Suprapubic skin (tissue), 4 donors: ENCODE results near the gene EOLA2. TPM values are rescaled to one million over a fixed set of nuclear protein-coding genes. Genes with fewer than 3 reads are reported as not detected.
"Not testable (repeated sequence)": the region's sequence is repeated elsewhere in the genome, so short reads cannot be mapped to it uniquely, and the experiment has no call there.

Experiments
- DNase-seq, 2 donors: peaks; one replicate each; pipeline ENCODE4 v3.0.0-alpha.2; 2019; ENCODE audit warnings: low spot score in 2 of 2
- H3K27ac ChIP-seq: fragments of 200-600 bp; sonication (generic); one replicate; pipeline ENCODE4 v1.5.1; 2019
- H3K27me3 ChIP-seq: fragments of 200-600 bp; sonication (generic); one replicate; pipeline ENCODE4 v1.5.1; 2019
- H3K36me3 ChIP-seq: fragments of 200-600 bp; sonication (generic); one replicate; pipeline ENCODE4 v1.5.1; 2019
- H3K4me1 ChIP-seq: fragments of 200-600 bp; sonication (generic); one replicate; pipeline ENCODE4 v1.5.1; 2019
- H3K4me3 ChIP-seq: fragments of 200-600 bp; sonication (generic); one replicate; pipeline ENCODE4 v1.5.1; 2019; ENCODE audit warnings: mild to moderate bottlenecking
- H3K9me3 ChIP-seq: fragments of 200-600 bp; sonication (generic); one replicate; pipeline ENCODE4 v1.5.1; 2019
- CTCF ChIP-seq, 2 donors: fragments of 200-600 bp in 1 of 2; fragments of 450-650 bp in 1 of 2; sonication (generic) in 1 of 2; IDR thresholded peaks; one replicate each; pipeline ENCODE4 v1.5.1; 2016 to 2019; ENCODE audit warnings: antibody characterized with exemption in 2 of 2, mild to moderate bottlenecking in 1 of 2, moderate library complexity in 1 of 2
- EP300 ChIP-seq: sonication (generic); formaldehyde crosslinking; IDR thresholded peaks from one replicate; pipeline ENCODE4 v1.6.1; 2017; ENCODE audit warnings: antibody characterized with exemption
- POLR2A ChIP-seq, 2 donors: fragments of 450-650 bp; IDR thresholded peaks; one replicate each; pipeline ENCODE4 v1.6.1; 2017; ENCODE audit warnings: antibody characterized with exemption in 2 of 2, mild to moderate bottlenecking in 2 of 2, moderate library complexity in 2 of 2
- POLR2AphosphoS5 ChIP-seq, 3 donors: sonication (generic); formaldehyde crosslinking; IDR thresholded peaks; one replicate each; pipeline ENCODE4 v1.6.1; 2017; ENCODE audit warnings: antibody characterized with exemption in 3 of 3
- WGBS: methylation state at CpG from one replicate; pipeline ENCODE4 v1.1.5; 2018; 5-methylcytosine and 5-hydroxymethylcytosine counted together
- total RNA-seq, 4 donors: library from RNA; depleted of rRNA; stranded (reverse); fragments of >200 nt; gene quantifications; one replicate each; pipeline ENCODE4 v1.1.0, GENCODE V29; 2016

The EOLA2 gene
- total RNA-seq, 4 donors from 2014 or later = 15.3 to 49.2 (median 20.1) TPM

GRCh38 chrX:149948016-149948415 is 9.7 kb upstream of the EOLA2 start:
- peaks cover 5% of the 10 kb centered on the region for H3K36me3 ChIP-seq
- H3K4me3 ChIP-seq = no peak overlapping the region
- no peaks in the 10 kb centered on the region for H3K9me3 ChIP-seq
- 63% methylated on average over 3 of the region's 3 CpGs for WGBS
- no peak overlapping the region for H3K27ac ChIP-seq
- TF ChIP-seq POLR2A (IDR thresholded peaks at IDR 0.05) (no peak), CTCF (IDR thresholded peaks at IDR 0.05) (no peak), POLR2AphosphoS5 (IDR thresholded peaks at IDR 0.05) (no peak), EP300 (no peak)
- no peak for DNase-seq
- H3K27me3 ChIP-seq = no peaks in the 10 kb centered on the region
- no peaks in the 10 kb centered on the region for H3K4me1 ChIP-seq

DNA sequence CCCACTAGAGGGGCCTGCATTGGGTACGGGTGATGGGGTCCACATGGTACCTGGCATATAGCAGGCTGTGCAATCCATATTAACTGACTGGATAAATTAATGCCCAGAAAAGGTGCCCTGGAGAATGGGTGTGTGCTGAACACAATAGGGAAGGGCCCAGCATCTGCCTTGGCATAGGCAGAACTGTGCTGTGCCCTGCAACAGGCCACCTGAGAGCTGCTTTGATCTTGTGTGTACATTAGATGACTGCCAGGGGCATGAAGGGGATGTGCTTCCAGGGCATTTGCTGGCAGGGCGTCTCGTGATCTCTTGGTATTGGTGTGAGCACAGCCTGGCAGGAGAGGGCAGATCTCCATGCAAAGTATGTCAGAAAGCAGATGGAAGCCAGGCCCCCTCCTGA is 8.6 kb upstream of the EOLA2 start:
- not testable (repeated sequence) for DNase-seq, H3K27me3 ChIP-seq, H3K27ac ChIP-seq, H3K4me3 ChIP-seq, H3K36me3 ChIP-seq, H3K4me1 ChIP-seq, H3K9me3 ChIP-seq
- no CpG with 5 or more reads among the region's 3 CpGs for WGBS

DNA sequence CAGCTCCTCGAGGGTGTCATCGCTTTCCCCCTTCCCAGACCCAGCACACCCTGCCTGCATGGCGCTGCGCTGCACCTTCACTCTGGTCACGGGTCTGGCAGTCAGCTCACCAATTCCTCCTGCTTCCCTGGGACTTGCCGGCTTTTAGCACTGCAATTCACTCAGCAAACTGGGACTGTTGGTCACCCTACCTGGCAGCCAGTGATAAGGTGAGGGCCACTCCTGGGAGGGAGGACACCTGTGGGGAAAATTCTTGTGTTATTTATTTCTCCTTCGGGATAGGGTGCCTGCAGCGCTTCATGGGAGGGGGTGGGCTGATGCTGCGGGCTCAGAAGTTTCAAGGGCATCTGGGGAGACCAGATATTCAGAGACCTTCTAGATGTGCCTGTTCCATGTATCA is 7.5 kb upstream of the EOLA2 start:
- H3K9me3 ChIP-seq, H3K36me3 ChIP-seq, H3K27ac ChIP-seq, DNase-seq, H3K4me1 ChIP-seq, H3K4me3 ChIP-seq, H3K27me3 ChIP-seq: not testable (repeated sequence)
- 92% methylated on average over 6 of the region's 9 CpGs for WGBS

- not testable (repeated sequence) for H3K4me3 ChIP-seq, H3K27ac ChIP-seq, H3K27me3 ChIP-seq, H3K36me3 ChIP-seq, H3K9me3 ChIP-seq, DNase-seq, H3K4me1 ChIP-seq
- 77% methylated on average over 11 of the region's 11 CpGs for WGBS
These were observed 6.9 kb upstream of the EOLA2 start for GRCh38 chrX:149945087-149945670.

DNA sequence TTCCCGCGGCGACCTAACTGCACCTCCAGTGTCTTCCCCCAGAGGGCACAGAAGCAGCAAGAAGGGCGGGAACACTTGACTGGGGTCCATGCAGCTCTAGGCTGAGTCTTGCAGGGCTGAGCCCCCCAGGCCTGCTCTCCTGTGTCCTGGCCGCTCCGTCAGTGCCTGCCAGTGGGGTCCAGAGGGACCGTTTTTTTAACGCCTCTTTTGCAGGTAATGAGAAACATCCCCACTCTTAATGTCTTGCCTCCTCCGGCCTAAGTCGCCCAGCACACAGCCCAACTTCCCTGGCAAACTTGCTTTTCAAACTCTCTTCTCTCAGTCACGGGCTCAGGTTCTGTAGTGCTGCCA is 2.4 kb upstream of the EOLA2 start:
- not testable (repeated sequence) for H3K27me3 ChIP-seq, H3K27ac ChIP-seq, DNase-seq, H3K36me3 ChIP-seq, H3K9me3 ChIP-seq, H3K4me1 ChIP-seq
- TF ChIP-seq CTCF (IDR thresholded peaks at IDR 0.05) = peak in 1 of 2 donors; percentile 46
- 30% methylated on average over 4 of the region's 11 CpGs for WGBS
- H3K4me3 ChIP-seq = peak overlapping the region; percentile 27

DNA sequence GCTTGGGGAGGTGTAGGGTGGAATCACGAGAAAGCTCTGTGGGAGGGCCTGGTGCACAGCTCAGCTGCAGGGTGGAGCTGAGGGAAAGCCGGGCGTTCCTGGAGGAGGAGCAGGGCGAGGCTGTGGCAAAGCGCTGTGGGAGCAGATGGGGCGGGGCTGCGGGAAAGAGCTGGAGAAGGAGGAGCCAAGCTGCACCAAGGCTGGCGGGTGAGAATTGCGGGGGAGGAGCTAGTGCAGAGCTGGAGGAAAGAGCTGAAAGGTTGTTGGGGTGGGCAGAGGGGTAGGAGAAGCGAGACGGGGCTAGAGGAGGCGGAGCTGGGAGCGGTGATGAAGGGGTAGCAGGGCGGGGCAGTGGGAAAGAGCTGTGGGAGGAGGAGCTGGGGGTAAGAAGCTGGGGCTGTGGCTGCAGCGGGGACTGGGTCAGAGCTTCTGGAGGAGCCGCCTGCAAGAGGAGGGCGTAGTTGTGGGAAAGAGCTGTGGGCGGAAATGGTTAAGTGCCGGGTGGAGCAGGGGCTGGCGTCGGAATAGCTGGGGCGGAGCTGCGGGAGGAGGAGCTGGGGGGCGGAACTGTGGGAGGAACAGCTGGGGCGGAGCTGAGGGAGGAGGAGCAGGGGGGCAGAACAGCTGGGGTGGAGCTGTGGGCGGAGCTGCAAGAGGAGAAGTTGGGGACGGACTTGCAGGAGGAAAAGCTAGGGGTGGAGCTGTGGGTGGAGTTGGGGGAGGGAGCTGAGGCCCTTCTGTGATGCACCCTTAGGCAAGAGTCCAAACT is 1.8 kb upstream of the EOLA2 start:
- Histone ChIP-seq H3K27ac (peak overlapping the region; percentile 94), H3K9me3 (no peaks in the 10 kb centered on the region), H3K27me3 (no peaks in the 10 kb centered on the region), H3K4me1 (peaks cover 6% of the 10 kb centered on the region), H3K36me3 (no peaks in the 10 kb centered on the region), H3K4me3 (peak overlapping the region; percentile 62)
- 38% methylated on average over 27 of the region's 27 CpGs for WGBS
- peak; percentile 95 to 97 for DNase-seq
- TF ChIP-seq CTCF (IDR thresholded peaks at IDR 0.05) (no peak), POLR2AphosphoS5 (IDR thresholded peaks at IDR 0.05) (no peak), EP300 (no peak), POLR2A (IDR thresholded peaks at IDR 0.05) (peak in 1 of 2 donors; percentile 28)

DNA sequence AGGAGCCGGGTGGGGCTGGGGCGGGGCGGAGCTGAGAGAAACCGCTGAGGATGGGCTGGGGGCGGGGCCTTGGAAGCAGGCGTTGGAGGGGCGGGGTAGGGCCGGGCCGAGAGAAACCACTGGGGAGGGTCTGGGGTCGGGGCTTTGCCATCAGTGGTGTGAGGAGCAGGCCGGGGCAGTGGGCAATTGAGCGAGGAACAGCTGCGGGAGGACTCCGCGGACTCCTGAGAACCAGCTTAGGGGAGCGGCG is 1.3 kb upstream of the EOLA2 start:
- peak overlapping the region; percentile 94 for H3K27ac ChIP-seq
- peak overlapping the region; percentile 62 for H3K4me3 ChIP-seq
- H3K27me3 ChIP-seq = no peaks in the 10 kb centered on the region
- TF ChIP-seq POLR2A (IDR thresholded peaks at IDR 0.05) = no peak
- TF ChIP-seq EP300 = no peak
- no peak for TF ChIP-seq POLR2AphosphoS5 (IDR thresholded peaks at IDR 0.05)
- no peak for TF ChIP-seq CTCF (IDR thresholded peaks at IDR 0.05)
- no peaks in the 10 kb centered on the region for H3K9me3 ChIP-seq
- 42% methylated on average over 17 of the region's 17 CpGs for WGBS
- peaks cover 6% of the 10 kb centered on the region for H3K4me1 ChIP-seq
- no peaks in the 10 kb centered on the region for H3K36me3 ChIP-seq
- no peak for DNase-seq
